Kidney tubule cell (primary cell): ENCODE measurements around the gene TCF4.
A peak's percentile ranks its signal among the peaks of the same experiment; 100 is the strongest.

Experiments used
- DNase-seq: peaks from one replicate; pipeline ENCODE4 v3.0.0-alpha.2; 2018; ENCODE audit warnings: low spot score

Gene TCF4

GRCh38 chr18:55384551-55385275 lies 203.3 kb downstream of the TCF4 start:
- peak; percentile 39 for DNase-seq

GRCh38 chr18:55384115-55384514 lies 203.9 kb downstream of the TCF4 start:
- DNase-seq, result no peak

DNA sequence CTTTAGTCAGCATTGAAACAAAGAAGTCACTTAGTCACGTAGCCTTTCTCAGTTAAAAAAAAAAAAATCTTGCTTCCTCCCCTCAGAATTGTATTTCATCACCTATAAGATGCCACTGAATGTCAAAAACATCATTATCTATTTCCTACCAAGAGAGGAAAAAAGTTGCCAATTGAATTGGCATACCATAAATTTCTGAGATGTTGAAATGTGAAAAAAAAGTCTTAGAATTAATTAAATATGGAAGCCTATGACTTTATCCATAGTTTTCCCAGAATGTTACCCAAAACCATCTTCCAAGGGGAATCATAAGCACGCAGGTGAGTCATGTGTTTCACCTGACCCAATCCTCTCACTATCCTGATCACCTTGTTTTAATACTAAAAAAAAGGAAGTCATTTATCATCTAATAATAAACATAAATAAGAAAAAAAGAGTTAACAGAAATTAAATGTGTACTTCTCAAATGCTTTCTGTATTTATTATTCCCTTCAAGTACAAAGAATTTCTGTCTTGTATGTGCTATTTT lies 205.7 kb downstream of the TCF4 start:
- DNase-seq, result no peak

DNA sequence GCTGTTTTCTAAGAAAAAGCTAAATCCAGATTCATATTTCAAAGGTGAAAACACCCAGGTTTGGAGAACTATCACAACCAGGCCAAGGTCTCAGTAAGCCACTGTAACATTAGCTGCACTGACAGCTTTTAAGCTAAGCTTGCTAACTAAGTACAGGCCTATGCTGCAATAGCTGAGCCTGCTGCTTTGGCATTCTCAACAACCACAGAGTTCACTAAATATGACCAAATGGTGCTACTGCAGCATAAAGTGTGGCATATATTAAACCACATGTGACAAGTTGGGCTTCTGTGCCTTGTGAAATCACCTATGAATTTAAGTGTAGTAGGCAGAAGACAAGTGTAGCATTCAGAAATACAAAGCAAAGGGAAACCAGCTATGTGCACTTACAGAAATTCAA lies 206.7 kb downstream of the TCF4 start:
- DNase-seq, result no peak

GRCh38 chr18:55380589-55380988 lies 207.4 kb downstream of the TCF4 start:
- DNase-seq, result no peak

DNA sequence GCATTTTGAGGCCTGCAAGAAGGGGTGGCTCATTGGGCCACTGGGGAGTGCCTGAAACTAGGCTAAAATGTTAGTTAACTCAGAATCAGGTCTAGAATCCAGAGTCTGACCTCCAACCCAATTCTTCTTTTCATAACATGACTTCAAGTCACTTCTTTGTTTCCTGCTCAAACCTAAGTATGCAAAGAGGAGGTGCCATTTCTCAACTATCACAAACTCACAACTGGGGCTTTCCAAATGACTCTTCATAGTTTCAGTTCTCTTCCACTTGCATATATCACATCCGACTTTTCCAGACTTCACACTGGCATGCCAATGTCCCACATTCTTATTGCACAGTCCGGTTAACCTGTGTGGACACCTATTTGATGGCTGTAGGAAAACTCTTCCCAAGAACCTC lies 211.6 kb downstream of the TCF4 start:
- DNase-seq, result peak; percentile 5

GRCh38 chr18:55375930-55376329 lies 212.1 kb downstream of the TCF4 start:
- no peak for DNase-seq

DNA sequence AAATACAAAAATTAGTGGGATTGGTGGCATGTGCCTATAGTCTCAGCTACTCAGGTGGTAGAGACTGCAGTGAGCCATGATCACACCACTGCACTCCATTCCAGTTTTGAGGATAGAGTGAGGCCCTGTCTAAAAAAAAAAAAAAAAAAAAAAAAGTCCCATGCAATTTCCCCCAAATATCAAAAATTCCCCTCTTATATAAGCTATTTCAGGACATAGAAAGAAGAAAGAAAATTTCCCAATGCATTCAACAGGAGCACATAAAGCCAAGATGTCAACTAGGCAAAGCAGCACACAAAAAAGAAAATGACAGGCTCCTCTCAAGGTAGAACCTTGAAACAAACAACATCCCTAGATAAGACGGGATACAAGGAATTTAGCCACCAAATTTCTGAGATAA lies 213.3 kb downstream of the TCF4 start:
- no peak for DNase-seq

- no peak for DNase-seq
Observed at GRCh38 chr18:55372209-55372608, 215.8 kb downstream of the TCF4 start.

GRCh38 chr18:55370936-55371335 lies 217.1 kb downstream of the TCF4 start:
- no peak for DNase-seq

- no peak for DNase-seq
Observed at GRCh38 chr18:55369346-55369745, 218.6 kb downstream of the TCF4 start.

GRCh38 chr18:55365342-55365741 lies 222.7 kb downstream of the TCF4 start:
- no peak for DNase-seq

- DNase-seq, result no peak
Observed at GRCh38 chr18:55362303-55362702, 225.7 kb downstream of the TCF4 start.

DNA sequence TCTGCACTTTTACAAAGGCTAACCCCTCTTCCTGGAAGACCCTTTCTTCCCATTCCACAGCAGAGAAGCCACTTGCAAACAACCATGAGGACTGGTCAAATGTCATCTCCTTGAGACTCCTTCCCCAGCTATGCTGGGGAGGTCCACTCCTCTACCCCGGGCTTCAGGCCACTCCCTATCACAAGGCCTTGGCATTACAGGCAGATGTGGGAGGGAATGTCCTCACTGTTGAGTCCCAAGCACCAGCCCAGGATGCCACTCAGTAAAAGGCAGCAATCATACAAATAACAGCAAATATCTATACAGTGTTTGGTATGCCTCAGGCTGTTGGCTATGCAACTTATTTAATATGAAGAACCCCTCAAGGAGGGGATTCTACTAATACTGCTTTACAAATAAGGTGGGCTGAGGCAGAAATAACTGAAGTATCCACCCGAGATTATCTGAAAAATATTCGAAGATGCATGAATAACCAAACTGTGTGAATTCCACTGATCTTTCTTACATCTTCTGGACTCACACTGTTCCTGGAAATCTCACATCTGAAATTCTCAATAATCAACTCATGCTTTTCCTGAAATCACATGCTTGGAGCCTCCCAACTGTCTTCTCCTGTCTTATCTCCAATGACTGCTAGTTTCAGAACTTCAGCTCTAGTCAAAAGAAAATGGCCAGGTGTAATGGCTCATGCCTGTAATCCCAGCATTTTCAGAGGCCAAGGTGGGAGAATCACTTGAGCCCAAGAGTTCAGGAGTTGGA lies 226.3 kb downstream of the TCF4 start:
- no peak for DNase-seq

DNA sequence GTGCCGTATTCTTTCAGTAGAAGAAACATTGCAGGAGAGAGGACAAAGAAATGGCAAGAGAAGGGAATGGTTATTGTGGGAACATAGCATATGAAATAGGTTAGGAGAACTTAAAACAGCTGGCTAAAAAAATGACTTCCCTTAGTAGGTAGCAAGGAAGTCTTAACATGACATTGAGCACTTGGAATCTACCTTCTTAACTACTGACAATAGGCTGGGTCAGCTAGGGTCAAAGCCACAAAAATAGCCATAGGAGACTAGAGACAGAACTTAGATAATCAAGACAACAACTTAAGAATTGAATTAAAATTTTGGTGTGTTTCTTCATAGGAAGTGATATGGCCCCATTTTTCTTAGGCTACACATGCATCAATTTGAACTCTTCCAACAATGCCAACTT lies 227.9 kb downstream of the TCF4 start:
- no peak for DNase-seq

GRCh38 chr18:55356815-55357214 lies 231.2 kb downstream of the TCF4 start:
- no peak for DNase-seq

GRCh38 chr18:55355223-55355622 lies 232.8 kb downstream of the TCF4 start:
- no peak for DNase-seq

DNA sequence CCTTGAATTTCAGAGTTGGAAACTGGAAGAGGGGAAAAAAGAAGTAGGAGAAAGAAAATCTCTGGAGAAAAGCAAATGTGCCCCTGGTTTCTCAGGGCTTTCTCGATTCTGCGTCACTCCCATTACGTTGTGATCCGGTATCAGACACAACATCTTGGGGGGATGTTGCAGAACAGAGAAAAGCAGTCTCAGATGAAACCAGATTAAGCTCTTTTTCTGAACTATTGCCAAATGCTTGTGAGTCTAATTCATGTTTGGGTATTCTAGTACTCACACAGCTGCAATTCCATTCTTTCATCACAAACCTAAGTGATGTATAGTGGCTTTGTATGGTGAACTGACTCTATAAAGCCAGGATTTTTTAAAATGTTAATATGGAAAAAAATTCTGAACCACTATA lies 233.2 kb downstream of the TCF4 start:
- DNase-seq, result no peak

DNA sequence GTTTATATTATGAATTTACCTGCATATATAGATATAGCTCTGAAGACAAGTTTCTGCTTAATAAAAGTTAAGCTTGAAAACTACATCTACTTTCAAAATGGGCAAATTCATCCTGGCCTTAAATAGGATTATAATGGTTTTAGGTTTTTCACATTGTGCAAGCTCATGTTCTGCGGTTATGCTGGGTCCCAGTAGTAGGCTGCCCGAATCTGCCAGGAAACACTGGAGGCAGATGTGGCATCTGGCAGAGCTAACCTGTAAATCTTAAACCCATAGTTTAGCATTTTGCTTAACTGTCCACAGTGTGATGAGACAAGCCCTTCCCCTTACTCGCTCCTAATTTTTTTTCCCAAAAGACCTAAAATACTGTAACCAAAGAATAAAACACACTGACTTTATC lies 234.2 kb downstream of the TCF4 start:
- no peak for DNase-seq

DNA sequence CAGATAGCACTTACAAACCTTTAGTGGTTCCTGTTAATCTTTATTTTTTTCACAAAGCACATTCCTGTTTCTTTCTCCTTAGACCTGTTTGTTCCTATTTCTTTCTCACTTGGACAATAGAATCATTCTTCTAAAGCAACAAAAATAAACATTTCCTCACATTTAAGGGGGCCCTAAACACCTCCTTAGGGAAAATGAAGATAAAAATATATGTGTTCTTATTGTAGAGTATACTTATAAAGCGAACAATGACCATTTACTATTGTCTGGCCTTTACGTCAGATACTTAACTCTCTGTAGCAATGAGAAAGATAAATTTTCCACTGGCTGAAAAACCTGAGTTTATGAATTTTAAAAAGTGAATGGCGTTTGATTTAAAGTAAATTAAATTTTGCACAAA lies 234.6 kb downstream of the TCF4 start:
- no peak for DNase-seq

- no peak for DNase-seq
Observed at GRCh38 chr18:55351980-55352714, 235.8 kb downstream of the TCF4 start.

DNA sequence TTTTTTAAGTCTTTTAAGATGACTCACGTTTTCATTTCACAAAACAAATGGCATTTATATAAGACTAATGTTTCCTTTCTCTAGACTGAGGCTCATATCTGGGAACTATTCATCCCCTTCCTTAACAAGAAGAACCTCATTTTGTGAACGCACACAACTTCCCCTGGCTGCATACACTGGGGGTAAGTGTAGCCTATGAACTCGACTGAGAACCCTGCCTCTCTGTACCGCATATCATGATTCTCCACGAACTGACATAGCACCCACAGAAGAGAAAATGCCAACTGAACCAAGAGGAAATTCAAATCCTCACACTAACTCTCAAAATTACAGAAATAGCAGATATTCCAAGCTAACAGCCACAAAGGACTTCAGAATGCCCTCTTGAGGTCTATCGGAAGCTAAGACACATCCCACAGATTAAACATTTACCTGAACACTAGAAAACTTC lies 236.7 kb downstream of the TCF4 start:
- peak; percentile 1 for DNase-seq

GRCh38 chr18:55349685-55350084 lies 238.3 kb downstream of the TCF4 start:
- DNase-seq, result no peak
